HG03025 (cell line): Measurements from ENCODE around the gene FRMPD2.
"Not testable (repeated sequence)": the region's sequence is repeated elsewhere in the genome, so short reads cannot be mapped to it uniquely, and the experiment has no call there.

Experiments used
- ATAC-seq: cut with Tn5 transposase; IDR thresholded peaks from one replicate; pipeline ENCODE4 v1.9.1; 2021; ENCODE audit warnings: mild to moderate bottlenecking, moderate library complexity; ENCODE audit not compliant: unreplicated experiment, low FRiP score

Gene FRMPD2

DNA sequence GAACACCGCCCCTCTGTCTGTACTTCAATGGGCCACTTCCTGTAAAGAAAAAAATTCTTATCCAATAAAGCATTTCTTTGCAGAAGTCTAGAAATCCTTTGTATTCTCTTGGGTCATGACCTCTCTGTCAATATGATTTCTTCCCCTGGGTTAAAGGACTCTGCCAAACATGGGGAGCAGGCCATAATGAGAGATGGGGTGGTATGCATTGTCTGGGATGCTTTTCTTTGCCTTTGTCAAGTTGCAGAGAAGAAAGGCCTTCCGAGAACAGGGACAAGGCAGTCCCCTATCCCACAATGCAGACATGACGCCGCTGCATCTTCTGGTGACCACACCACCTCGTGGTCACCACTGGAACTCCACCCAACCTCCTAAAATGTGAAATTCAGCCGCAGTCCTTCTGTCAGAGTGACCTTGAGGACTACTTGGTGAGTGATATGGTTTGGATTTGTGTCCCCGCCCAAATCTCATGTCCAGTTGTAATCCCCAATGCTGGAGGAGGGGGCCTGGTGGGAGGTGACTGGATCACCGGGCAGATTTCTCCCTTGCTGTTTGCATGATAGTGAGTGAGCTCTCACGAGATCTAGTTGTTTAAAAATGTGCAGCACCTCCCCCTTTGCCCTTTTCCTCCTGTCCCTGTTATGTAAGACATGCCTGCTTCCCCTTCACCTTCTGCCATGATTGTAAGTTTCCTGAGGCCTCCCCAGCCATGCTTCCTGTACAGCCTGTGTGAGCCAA, 15.2 kb upstream of the FRMPD2 start:
- ATAC-seq = peak; percentile 59

DNA sequence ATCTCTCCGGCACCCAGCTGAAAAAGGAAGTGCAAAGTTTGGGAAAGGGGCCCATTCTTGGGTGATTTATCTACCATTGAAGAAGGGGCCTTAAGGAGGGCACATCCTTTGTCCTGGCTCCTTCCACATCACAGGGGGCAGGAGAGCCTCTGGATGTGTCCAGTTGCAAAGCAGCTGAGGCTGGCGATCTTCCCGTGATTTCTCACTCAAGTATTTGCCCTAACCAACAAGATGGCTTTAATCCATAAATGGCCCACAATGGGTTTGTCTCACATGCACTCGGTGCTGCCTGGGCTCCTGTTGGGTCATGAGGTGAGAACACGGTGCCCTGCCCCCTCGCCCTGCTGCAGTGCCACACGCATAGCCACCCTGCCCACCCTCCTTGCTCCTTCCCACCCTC, 14.2 kb upstream of the FRMPD2 start:
- no peak for ATAC-seq

DNA sequence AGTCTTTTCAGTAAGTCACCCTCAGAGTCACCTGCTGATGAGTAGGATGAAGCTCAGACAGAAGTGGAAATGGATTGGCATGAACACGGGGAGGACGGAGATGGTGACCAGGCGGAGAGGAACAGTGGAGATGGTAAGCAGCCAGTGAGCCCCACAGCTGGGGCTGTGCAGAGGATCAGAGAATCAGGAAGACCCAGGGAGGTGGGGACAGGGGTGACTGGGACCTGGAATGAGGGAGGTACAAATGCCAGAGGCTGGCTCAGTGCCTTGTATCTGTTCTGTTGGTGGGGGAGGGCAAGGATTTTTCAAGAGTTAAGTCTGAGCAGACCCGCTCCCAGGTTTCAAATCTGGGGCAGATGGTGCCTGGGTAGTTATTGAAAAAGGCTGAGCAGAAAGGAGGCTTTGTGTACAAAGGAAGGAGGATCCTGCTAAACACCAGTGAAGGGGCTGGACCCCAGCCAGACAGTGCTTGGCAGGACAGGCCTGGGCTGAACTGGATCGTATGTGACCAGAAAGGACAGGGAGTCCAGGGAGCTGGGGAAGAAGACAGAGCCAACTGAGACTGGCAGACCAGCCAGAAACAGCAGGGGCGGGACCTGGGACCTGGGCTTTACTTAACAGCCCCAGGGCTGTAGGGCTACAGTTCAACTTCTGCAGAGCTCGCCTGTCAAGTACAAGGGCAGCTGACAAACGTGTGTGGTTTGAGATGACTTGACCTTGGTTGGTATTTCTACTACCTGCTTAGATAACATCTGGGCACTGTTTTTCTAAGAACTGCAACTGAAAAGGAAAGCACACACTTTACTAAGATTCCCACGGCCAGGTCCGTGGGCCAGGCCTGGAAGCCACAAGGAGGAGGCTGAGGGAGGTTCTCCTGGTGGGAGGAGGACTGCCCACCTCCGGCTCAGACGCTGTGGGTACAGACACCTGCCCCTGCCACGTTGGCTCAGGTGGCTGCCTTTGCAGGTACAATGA, 13.2 kb upstream of the FRMPD2 start:
- ATAC-seq = no peak

DNA sequence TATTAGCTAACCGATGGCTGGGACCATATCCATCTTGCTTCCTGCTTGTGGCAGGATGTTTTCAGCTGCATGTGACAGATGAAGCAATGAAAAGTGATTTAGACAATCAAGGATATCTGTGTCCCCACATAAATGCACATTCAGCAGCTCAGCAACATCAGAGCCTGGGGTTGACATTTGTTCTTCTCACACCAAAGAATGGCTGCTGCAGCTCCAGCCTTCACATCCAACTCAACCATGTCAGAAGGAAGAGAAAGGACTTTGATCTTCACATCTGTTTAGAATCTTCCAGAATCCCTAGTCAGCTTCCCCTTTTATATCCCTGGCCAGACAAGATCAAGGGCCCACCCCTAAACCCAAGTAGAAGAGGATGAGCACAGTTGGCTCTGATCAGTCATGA, 11.9 kb upstream of the FRMPD2 start:
- no peak for ATAC-seq

DNA sequence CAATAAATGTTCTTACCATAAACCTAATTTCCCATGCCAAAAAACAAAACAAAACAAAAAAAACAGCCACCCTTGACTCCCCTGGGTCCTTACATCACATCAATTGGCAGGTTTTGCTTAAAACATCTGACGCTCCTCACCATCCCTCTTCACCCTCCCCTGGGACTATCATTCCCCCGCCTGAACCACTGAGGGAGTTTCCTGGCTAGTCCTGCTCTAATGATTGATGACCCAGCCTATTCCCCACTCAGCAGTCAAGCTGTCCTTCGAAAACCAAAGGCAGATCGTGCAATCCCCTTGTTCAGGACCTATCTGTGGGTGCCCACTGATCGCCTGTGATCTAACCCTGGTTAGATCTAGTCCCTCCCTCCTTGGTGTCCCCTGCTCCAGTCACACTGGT, 11.2 kb upstream of the FRMPD2 start:
- ATAC-seq = no peak

DNA sequence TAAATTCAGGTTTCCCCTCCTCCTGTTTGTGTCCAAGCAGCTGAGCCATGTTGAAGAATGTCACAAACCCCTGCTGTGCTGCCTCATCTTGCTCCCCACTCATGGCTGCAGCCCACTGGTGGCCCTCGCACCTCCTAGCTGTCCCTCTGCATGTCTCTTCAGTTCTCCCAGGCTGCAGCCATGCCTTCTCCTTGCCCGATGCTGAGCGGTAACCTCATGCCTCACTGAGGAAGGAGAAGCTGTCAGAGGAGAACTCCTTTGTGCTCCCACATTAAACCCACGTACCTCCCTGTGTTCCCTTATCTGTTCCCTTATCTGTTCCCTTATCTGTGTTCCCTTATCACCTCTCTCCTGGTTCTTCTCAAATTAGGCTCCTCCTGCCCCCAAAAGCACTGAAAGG, 10.3 kb upstream of the FRMPD2 start:
- ATAC-seq = no peak

DNA sequence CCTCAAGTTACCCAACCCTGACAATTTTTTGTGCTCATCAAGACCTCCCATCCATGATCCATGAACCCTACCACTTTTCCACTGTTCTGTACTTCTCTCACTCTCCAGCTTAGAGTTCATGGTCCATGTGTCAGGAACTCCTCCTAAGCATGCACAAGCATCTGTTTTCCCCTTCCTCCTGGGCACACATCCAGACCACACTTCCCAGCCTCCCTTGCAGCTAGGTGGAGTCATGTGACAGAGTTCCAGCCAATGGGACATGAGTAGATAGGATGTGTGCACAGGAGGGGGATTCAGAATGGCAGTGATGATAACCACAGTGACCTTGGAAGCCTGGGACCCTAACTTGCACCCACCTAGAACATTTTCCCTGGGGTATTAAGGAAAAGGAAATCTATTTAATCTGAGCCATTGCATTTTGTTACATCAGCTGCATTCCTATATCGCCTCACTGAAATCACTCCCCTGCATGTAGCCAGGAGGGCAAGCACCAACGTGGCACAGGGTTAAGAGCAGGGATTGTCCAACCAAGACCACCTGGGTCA, 9.6 kb upstream of the FRMPD2 start:
- ATAC-seq = no peak

DNA sequence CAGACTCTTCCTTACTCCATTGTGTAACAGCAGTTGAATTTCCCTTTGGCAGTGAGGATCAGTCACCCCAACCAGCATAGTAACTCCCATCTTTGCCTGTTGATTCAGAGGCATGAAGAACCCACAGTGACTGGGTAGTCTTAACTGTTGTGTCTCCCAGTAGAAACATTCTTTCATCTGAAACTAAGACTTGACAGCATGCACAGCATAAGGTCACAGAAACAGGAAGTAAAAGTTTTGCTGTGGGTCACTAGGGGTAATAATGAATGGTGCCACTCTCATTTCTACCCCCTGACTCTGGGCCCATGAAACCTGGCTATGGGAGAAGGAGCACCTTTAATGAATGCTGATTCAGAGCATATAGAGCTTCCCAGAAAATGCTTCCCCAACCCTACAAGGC, 8.3 kb upstream of the FRMPD2 start:
- peak; percentile 86 for ATAC-seq

DNA sequence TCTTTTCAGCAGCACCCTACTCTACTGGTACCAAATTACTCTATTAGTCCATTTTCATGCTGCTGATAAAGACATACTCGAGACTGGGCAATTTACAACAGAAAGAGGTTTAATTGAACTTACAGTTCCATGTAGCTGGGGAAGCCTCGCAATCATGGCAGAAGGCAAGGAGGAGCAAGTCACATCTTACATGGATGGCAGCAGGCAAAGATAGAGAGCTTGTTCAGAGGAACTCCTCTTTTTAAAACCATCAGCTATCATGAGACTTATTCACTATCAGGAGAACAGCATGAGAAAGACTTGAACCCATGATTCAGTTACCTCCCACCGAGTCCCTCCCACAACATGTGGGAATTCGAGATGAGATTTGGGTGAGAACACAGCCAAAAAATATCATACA, 7.2 kb upstream of the FRMPD2 start:
- not testable (repeated sequence) for ATAC-seq

DNA sequence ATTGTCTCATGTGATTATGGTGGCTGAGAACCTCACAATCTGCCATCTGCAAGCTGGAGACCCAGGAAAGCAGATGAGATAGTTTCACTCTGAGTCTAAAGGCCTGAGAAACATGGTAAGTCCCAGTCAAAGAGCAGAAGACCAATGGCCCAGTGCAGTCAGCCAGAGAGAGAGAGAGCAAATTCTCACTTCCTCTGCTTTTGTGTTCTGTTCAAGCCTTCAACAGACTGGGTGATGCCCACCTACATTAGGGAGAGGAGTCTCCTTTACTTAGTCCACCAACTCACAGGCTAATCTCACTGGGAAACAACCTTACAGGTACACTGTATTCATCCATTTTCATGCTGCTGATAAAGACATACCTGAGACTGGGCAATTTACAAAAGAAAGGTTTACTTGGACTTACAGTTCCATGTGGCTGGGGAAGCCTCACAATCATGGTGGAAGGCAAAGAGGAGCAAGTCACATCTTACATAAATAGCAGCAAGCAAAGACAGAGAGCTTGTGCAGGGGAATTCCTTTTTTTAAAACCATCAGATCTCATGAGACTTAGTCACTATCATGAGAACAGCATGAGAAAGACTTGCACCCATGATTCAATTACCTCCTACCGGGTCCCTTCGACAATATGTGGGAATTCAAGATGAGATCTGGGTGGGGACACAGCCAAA, 4.7 kb upstream of the FRMPD2 start:
- ATAC-seq = peak; percentile 75

DNA sequence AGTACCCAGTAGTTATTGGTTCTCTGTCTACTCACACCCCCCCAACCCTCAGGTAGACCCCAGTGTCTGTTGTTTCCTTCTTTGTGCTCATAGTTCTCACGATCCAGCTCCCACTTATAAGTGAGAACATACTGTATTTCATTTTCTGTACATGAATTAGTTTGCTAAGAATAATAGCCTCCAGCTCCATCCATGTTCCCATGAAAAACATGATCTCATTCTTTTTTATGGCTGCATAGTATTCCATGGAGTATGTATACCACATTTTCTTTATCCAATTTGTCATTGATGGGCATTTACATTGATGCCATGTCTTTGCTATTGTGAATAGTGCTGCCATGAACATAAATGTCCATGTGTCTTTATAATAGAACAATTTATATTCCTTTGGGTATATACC, 2.6 kb upstream of the FRMPD2 start:
- no peak for ATAC-seq

DNA sequence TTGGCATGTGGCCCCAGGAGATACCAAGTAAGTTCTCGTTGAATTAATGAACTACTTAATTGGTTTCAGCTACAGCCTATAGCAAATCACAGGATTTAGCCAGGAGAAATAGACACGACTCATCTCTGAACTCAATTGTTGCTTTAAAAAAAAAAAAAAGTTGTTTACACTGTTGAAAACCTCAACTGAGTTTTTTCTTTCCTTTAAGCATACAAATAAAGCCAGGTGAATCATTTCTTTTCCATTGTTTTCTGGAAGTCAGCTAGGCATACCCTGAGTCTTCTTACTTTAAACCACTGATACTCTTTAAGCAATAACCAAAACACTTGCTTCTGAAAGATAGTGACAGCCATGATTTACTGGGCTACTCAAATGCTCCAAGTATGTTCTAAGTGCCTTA, 755 bp downstream of the FRMPD2 start:
- ATAC-seq = no peak

DNA sequence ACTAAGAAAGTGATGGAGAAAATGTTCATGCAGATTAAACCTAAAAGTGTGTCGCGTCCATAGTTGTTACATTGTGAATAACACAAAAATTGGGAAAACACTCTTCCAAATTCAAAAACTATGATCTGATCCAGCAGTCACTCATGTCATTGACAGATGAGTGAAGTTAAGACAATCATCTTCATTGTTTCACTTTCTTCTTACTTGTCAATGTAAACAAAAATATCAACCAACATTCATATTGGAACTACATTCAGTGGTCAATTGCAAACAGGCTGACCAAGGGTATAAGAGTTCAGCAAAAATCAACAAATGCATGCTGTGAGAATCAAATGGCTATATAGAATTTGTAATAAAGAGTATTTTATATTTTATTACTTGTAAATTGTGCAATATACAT, 1.8 kb downstream of the FRMPD2 start:
- ATAC-seq = no peak

DNA sequence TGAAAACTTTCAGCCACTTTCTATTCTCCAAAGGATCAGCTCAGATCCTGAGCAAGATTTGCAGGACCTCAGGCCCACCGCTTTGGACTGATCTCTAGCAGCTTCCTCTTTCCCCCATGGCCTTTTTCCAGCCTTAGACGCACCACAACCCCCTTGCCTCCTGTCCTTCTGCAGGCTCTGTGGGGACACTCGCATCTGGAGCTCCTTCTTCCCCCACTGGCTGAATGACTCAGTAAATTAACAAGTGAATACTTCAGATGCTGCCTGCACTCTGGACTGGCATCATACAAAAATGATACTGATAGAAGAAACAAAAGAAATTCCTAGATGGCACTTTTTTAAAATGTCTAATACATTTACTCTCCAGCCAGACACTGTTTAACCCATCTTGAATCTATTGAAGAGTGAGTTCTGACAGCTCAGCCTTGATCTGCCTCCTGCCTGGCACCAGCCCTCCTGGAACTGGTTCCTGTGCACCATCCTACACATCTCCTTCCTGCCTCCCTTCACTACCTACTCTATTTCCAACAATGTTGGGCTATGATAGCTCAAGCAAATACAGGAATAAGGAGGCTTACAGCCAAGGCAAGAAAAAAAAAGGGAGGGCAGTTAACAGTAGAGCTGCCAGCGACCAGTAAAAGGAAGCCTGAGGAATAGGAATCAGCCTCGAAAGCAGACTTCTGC, 3.3 kb downstream of the FRMPD2 start:
- ATAC-seq = no peak

DNA sequence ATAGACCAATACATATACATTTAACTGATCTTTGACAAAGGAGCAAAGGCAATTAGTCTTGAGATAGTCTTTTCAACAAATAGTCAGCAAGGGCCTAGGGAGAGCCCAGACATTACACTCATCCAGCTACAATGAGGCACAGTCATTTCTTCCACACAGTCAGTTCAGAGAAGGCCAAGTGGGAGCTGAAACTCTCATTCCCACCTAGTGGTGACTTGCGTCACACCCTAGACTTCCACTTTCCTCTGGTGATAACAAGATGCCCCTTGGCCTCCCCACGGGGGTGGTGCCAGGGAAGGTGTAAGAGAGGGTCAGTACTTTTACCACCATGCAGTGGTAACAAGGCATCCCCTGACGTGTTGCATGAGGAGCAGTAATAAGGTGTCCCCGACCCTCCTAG, 8.0 kb downstream of the FRMPD2 start:
- no peak for ATAC-seq

DNA sequence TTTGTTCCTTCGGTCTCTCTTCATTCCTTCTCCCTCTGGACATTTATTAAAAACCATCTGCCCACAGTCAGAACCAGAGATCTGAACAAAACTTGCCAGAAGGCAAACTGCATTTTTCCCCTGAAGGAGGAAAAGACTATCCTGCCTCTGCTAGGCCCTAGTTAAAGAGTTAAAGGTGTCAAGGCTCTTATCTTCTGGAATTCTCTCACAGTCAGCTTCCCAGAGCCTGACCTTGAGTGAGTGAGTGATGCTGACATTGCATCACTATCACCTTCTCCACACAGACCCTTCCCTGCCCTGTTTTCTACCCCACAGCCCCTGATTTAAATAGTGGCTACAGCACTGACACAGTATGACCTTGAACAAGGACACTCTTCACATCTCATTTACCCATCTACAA, 16.4 kb downstream of the FRMPD2 start:
- ATAC-seq = no peak

DNA sequence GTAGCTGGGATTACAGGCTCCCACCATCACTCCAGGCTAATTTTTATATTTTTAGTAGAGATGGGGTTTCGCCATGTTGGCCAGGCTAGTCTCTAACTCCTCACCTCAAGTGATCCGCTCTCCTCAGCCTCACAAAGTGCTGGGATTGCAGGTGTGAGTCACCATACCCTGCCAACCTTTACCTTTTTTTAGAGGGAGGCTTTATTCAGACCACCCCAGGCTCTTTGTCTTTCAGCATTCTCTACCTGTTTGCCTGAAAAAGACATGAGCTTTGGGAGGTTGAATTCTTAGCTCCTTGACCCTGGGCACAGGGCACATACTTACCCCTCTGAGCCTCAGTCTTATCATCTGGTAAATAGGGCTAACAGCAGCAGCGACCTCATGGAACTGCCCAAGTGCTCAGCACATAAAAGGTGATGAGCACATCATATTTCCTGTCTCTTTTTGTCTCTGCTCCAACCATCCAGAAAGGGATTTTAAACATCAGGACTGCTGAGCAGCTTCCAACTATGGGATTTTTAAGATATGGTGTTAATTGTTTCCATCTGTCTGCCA, 17.0 kb downstream of the FRMPD2 start:
- no peak for ATAC-seq

DNA sequence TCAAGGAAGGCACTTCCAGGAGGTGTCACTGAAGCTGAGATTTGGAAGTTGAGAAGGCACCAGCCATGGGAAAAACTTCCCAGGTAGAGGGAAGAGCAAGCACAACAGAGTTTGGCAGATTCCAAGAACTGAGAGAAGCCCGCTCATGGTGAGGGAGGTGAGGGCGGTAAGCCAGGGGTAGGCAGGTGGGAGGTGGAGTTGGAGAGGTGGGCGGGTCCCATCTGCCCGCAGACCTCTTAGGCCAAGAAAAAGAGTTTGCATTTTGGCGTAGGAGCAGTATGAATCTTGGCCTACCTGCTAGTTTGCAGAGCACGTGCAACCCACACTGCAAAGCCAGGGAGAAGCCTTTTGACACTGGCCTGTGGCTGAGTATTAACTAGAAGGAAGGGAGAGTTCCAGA, 18.8 kb downstream of the FRMPD2 start:
- no peak for ATAC-seq

DNA sequence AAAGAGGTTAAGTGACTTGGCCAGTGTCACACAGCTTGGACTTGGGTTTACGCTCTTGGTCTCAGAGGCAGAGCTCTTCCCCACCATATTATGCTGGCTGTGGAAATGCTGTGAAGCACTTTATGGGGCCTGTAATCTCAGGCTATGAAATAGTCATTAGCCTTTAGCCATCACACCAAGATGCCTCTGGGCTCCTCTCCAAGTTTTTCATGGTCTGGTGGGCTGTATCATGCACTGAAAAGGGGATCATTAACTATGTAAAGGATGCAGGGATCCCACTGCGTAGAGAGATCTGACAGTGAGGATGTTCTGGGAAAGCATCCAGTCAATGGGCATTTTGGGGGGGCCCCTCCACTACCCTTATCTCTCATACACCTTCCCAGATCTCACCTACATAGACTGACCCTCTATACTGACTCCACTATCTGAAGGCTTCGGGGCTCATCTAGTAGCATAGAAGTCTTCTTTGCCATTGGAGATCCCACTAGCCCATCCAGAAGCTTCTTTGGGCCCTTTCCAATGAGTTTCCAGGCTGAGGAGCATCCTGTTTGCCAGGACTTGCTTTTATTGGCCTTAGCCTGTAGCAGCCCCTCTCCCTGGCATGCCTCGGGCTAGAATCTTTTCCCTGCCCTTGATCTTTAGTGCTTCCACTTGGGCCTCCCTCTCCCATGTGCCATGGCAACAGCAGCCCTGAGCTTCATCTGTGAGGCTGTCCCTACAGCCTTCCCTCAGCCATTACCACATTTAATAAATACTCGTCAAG, 19.6 kb downstream of the FRMPD2 start:
- ATAC-seq = no peak
